ENCODE results near the gene C16orf78. TPM values are rescaled to one million over a fixed set of nuclear protein-coding genes. Genes with fewer than 3 reads are reported as not detected.
A peak's percentile ranks its signal among the peaks of the same experiment; 100 is the strongest.

The C16orf78 gene
- total RNA-seq, 1 donor from 2014 or later, result not detected

GRCh38 chr16:49424961-49425360 is 51.4 kb downstream of the C16orf78 start:
- TF ChIP-seq, protein P1, sequence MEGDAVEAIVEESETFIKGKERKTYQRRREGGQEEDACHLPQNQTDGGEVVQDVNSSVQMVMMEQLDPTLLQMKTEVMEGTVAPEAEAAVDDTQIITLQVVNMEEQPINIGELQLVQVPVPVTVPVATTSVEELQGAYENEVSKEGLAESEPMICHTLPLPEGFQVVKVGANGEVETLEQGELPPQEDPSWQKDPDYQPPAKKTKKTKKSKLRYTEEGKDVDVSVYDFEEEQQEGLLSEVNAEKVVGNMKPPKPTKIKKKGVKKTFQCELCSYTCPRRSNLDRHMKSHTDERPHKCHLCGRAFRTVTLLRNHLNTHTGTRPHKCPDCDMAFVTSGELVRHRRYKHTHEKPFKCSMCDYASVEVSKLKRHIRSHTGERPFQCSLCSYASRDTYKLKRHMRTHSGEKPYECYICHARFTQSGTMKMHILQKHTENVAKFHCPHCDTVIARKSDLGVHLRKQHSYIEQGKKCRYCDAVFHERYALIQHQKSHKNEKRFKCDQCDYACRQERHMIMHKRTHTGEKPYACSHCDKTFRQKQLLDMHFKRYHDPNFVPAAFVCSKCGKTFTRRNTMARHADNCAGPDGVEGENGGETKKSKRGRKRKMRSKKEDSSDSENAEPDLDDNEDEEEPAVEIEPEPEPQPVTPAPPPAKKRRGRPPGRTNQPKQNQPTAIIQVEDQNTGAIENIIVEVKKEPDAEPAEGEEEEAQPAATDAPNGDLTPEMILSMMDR (IDR thresholded peaks at IDR 0.05; ENCODE audit: insufficient read depth, low read length, severe bottlenecking), result no peak
- Histone ChIP-seq H3K4me3 (ENCODE audit: low read depth, low read length) (no peak overlapping the region), H3K27me3 (ENCODE audit: control insufficient read depth, insufficient read depth, low read length) (no peaks in the 10 kb centered on the region), H3K36me3 (ENCODE audit: control insufficient read depth, insufficient read depth, low read length) (no peaks in the 10 kb centered on the region)
- no peak for DNase-seq (ENCODE audit: low read depth)
- no peak for FAIRE-seq

DNA sequence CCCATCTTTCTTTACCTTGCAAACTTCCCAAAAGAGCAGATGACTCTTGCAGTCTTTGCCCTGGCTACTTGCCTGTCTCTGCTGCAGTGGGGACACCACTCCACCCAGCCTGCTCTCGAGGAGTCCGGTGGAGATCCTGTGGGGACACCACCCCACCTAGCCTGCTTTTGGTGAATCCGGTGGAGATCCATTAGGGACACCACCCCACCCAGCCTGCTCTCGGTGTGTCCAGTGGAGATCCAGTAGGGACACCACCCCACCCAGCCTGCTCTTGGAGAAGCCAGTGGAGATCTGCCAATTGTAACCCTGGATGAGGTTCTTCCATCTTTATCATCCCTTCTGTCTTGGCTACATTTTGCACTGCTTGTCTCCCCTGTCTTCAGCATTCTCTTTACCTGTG is 54.2 kb downstream of the C16orf78 start:
- H3K27me3 ChIP-seq (ENCODE audit: control insufficient read depth, insufficient read depth, low read length), result no peaks in the 10 kb centered on the region
- H3K4me3 ChIP-seq (ENCODE audit: low read depth, low read length), result no peak overlapping the region
- TF ChIP-seq, protein P1 (IDR thresholded peaks at IDR 0.05; ENCODE audit: insufficient read depth, low read length, severe bottlenecking), result no peak
- DNase-seq (ENCODE audit: low read depth), result no peak
- H3K36me3 ChIP-seq (ENCODE audit: control insufficient read depth, insufficient read depth, low read length), result no peaks in the 10 kb centered on the region
- FAIRE-seq, result no peak

DNA sequence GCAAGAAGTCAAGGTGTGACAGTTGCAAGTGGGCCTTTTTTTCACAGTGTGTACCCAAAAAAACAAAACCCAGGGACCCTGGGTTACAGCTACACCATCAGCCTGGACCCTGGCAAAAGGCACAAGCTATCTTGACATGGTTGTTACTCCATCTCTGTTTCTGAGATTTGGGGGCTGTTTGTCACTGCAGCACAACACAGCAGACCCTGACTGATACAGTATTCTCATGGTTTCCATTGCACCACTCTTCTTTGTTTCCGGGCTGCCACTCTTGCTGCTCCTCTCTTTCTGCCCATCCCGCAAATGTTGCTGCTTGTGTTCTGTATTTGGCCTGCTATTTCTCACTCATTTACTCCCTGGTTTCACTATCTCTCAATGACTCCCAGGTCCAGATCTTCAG is 55.2 kb downstream of the C16orf78 start:
- no peak for DNase-seq (ENCODE audit: low read depth)
- Histone ChIP-seq H3K36me3 (ENCODE audit: control insufficient read depth, insufficient read depth, low read length) (no peaks in the 10 kb centered on the region), H3K4me3 (ENCODE audit: low read depth, low read length) (no peak overlapping the region), H3K27me3 (ENCODE audit: control insufficient read depth, insufficient read depth, low read length) (no peaks in the 10 kb centered on the region)
- FAIRE-seq, result no peak
- TF ChIP-seq, protein P1 (IDR thresholded peaks at IDR 0.05; ENCODE audit: insufficient read depth, low read length, severe bottlenecking), result no peak

DNA sequence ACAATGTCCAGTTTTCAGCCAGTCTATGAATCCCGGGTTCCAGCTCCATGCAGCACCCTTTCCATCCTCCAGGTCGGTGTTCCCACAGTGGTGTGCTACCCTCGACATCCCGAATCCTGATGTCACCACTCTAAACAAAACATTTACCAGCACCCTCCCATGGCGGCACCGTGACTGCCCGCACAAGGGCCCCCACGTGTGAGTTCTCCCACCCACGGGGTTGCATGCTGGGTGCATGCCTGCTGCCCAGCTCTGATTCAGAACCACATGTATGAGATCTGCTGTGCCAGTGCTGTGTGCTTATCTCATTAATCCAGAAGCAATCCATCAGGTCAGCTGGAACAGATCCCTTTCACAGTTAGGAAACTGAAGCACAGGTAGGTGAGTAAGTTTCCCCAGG is 57.4 kb downstream of the C16orf78 start:
- TF ChIP-seq, protein P1 (IDR thresholded peaks at IDR 0.05; ENCODE audit: insufficient read depth, low read length, severe bottlenecking), result no peak
- FAIRE-seq (no peak), DNase-seq (ENCODE audit: low read depth) (no peak)

GRCh38 chr16:49431591-49432290 is 58.1 kb downstream of the C16orf78 start:
- peak; percentile 83 for FAIRE-seq
- no peak for DNase-seq (ENCODE audit: low read depth)
- TF ChIP-seq, protein P1 (IDR thresholded peaks at IDR 0.05; ENCODE audit: insufficient read depth, low read length, severe bottlenecking), result no peak
- no peak overlapping the region for H3K4me3 ChIP-seq (ENCODE audit: low read depth, low read length)
- H3K27me3 ChIP-seq (ENCODE audit: control insufficient read depth, insufficient read depth, low read length), result no peaks in the 10 kb centered on the region
- no peaks in the 10 kb centered on the region for H3K36me3 ChIP-seq (ENCODE audit: control insufficient read depth, insufficient read depth, low read length)

More for the DNA sequence above, 57.4 kb downstream of the C16orf78 start:
- H3K27me3 ChIP-seq (ENCODE audit: control insufficient read depth, insufficient read depth, low read length), result no peaks in the 10 kb centered on the region
- H3K4me3 ChIP-seq (ENCODE audit: low read depth, low read length), result no peak overlapping the region
- H3K36me3 ChIP-seq (ENCODE audit: control insufficient read depth, insufficient read depth, low read length), result no peaks in the 10 kb centered on the region

GRCh38 chr16:49434733-49435132 is 61.1 kb downstream of the C16orf78 start:
- FAIRE-seq (no peak), DNase-seq (ENCODE audit: low read depth) (no peak)
- no peaks in the 10 kb centered on the region for H3K27me3 ChIP-seq (ENCODE audit: control insufficient read depth, insufficient read depth, low read length)
- no peaks in the 10 kb centered on the region for H3K36me3 ChIP-seq (ENCODE audit: control insufficient read depth, insufficient read depth, low read length)
- TF ChIP-seq, protein P1 (IDR thresholded peaks at IDR 0.05; ENCODE audit: insufficient read depth, low read length, severe bottlenecking), result no peak
- no peak overlapping the region for H3K4me3 ChIP-seq (ENCODE audit: low read depth, low read length)
